PC-9 (cell line): ENCODE measurements around the gene GNA12. TPM values are rescaled to one million over a fixed set of nuclear protein-coding genes. Genes with fewer than 3 reads are reported as not detected.

Source experiments
- Bru-seq: library from RNA; stranded (reverse); fragments of 400-500 nt; gene quantifications from one replicate; lab custom pipeline; 2021; lab: Mats Ljungman, UMichigan
- BruChase-seq, 2 experiments: library from RNA; stranded (reverse); fragments of 400-500 nt; gene quantifications; one replicate each; lab custom pipeline; 2021; lab: Mats Ljungman, UMichigan
- BruUV-seq: library from RNA; stranded (reverse); fragments of 400-500 nt; replicated peaks from 2 replicates; lab custom pipeline; 2021; lab: Mats Ljungman, UMichigan
- CTCF ChIA-PET: fragments of 300-600 bp; sonication (Branson Sonifier 250); formaldehyde crosslinking; loops from one replicate; lab custom pipeline; 2022; ENCODE audit warnings: antibody characterized with exemption; lab: Charles Lee
- POLR2A ChIA-PET: fragments of 300-600 bp; sonication (Branson Sonifier 250); formaldehyde crosslinking; loops from one replicate; lab custom pipeline; 2022; ENCODE audit warnings: antibody characterized with exemption; ENCODE audit not compliant: unreplicated experiment; lab: Charles Lee
- DNase-seq, 2 experiments: peaks; one replicate each; pipeline versions ENCODE4 v3.0.0 to v3.0.0-alpha.2; 2015 to 2022; ENCODE audit warnings: mixed read lengths in 1 of 2
- H2AFZ ChIP-seq: fragments of 200-600 bp; sonication (generic); 2 replicates; pipeline ENCODE4 v1.8.1; 2017; ENCODE audit warnings: antibody characterized with exemption
- H3F3A ChIP-seq: fragments of 200-600 bp; sonication (generic); 2 replicates; pipeline ENCODE4 v1.8.1; 2017; ENCODE audit warnings: antibody characterized with exemption, mild to moderate bottlenecking, low read depth; ENCODE audit not compliant: insufficient read depth
- H3K27ac ChIP-seq: fragments of 200-600 bp; sonication (generic); 2 replicates; pipeline ENCODE4 v1.6.1; 2016; ENCODE audit warnings: mixed run types
- H3K27me3 ChIP-seq: fragments of 200-600 bp; sonication (generic); 2 replicates; pipeline ENCODE4 v1.6.1; 2016; ENCODE audit warnings: low read depth, mixed run types; ENCODE audit not compliant: insufficient read depth
- H3K36me3 ChIP-seq: fragments of 200-600 bp; sonication (generic); 2 replicates; pipeline ENCODE4 v1.6.1; 2016; ENCODE audit warnings: low read depth, mixed run types
- H3K4me1 ChIP-seq: fragments of 200-600 bp; sonication (generic); replicated peaks from 2 replicates; pipeline ENCODE4 v1.6.1; 2016; ENCODE audit warnings: mixed run types; ENCODE audit not compliant: insufficient read depth
- H3K4me2 ChIP-seq: fragments of 200-600 bp; sonication (generic); 2 replicates; pipeline ENCODE4 v1.6.1; 2017; ENCODE audit warnings: mixed run types
- H3K4me3 ChIP-seq: fragments of 200-600 bp; sonication (generic); 2 replicates; pipeline ENCODE4 v1.6.1; 2016; ENCODE audit warnings: mixed run types
- H3K79me2 ChIP-seq: fragments of 200-600 bp; sonication (generic); 2 replicates; pipeline ENCODE4 v1.6.1; 2017; ENCODE audit warnings: low read depth, mixed run types
- H3K9me2 ChIP-seq: fragments of 200-600 bp; sonication (generic); 2 replicates; pipeline ENCODE4 v1.8.1; 2017; ENCODE audit warnings: mild to moderate bottlenecking; ENCODE audit not compliant: insufficient read depth
- H3K9me3 ChIP-seq: fragments of 200-600 bp; sonication (generic); 2 replicates; pipeline ENCODE4 v1.8.1; 2016; ENCODE audit warnings: low read depth; ENCODE audit not compliant: insufficient read depth
- H4K20me1 ChIP-seq: fragments of 200-600 bp; sonication (generic); 2 replicates; pipeline ENCODE4 v1.8.1; 2017; ENCODE audit not compliant: insufficient read depth
- EZH2 ChIP-seq: fragments of 200-600 bp; sonication (generic); IDR thresholded peaks from 2 replicates; pipeline ENCODE4 v1.8.0; 2017; ENCODE audit warnings: antibody characterized with exemption, low read depth
- intact Hi-C: fragments of 100-400 bp; cut with micrococcal nuclease; formaldehyde crosslinking; loops from one replicate; pipeline ENCODE4 v1.10.0; 2022; ENCODE audit not compliant: unreplicated experiment
- long read RNA-seq: library from polyadenylated mRNA; stranded (forward); transcript quantifications from one replicate; pipeline ENCODE4 v2.0.0, GENCODE V29; 2022
- total RNA-seq: library from RNA; stranded (reverse); gene quantifications from 2 replicates; pipeline ENCODE4 v1.2.3, GENCODE V29; 2021
- TF ChIP-seq, protein P1 (sequence below): fragments of 200-600 bp; sonication (generic); conservative IDR thresholded peaks from 2 replicates; pipeline ENCODE4 v1.6.1; 2017; ENCODE audit warnings: mixed run types, antibody characterized with exemption, mild to moderate bottlenecking, moderate library complexity

The GNA12 gene, protein sequence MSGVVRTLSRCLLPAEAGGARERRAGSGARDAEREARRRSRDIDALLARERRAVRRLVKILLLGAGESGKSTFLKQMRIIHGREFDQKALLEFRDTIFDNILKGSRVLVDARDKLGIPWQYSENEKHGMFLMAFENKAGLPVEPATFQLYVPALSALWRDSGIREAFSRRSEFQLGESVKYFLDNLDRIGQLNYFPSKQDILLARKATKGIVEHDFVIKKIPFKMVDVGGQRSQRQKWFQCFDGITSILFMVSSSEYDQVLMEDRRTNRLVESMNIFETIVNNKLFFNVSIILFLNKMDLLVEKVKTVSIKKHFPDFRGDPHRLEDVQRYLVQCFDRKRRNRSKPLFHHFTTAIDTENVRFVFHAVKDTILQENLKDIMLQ
- total RNA-seq (50.8 and 51.7 TPM in 2 replicates), Bru-seq, nascent RNA (percentile 84 among the genes with signal in this experiment), BruChase-seq, experiment 1, labeled RNA remaining after a 2-hour chase (percentile 68 among the genes with signal in this experiment), BruChase-seq, experiment 2, labeled RNA remaining after a 6-hour chase (percentile 75 among the genes with signal in this experiment)
- long read RNA-seq, full-length matches to known transcripts: 86 of 109 reads
- long read RNA-seq, partial matches to known transcripts: 2 of 109 reads
- long read RNA-seq, other reads (novel, unspliced or antisense): 21 of 109 reads

DNA sequence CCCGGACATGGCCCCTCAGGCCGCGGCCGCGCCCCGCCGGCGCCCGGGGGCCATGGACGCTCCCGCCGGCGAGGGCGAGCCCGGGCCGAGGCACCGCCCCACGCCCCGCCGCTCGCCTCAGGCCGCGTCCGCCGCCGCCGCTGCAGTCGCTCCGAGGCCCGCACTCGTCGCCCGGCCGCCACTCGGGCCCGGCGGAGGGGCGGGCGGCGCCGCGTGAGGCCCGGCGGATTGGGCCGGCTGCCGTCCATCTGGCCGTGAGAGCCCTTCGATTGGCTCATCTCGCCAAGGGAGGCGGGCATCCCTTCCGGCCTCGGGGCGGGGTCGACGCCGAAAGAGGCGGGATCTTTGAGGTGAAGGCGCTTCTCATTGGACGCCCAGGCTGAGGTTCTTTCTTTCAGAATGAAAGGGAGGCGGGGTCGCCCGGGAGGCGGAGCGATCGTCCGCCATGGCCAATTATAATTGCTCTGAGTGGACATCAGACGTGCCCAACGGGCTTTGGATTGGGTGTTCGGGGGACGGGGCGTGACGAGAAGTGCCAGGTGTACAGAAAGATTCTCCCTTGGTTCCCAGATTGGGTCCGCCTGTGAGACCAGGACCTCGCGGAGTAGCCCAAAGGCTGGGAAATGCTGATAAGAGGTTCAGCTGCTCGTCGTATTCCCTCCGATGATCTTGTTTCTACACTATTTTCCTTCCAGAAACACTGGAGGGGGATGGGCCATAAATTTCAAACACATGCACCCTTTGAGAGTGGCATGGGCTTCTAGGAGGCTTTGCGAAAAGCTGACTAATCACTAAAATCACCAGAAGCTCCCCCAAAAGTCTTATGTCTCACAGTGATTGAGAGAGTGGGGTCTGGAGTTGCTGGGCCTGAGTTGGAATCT, at the start of gene GNA12:
Gene GNA12 (minus strand): TSS at position 156 of the 881 bp plus-strand sequence. CDS start 147 bp downstream, at position 9.
- intact Hi-C loops: loop anchor here (2.0 to 5.0 kb wide), 2 partner anchors 57 to 86 kb away; no protein-coding TSS in a partner anchor
- H3K27me3 ChIP-seq: no peaks in the 10 kb centered on the region
- no peaks in the 10 kb centered on the region; the same call in 1 of the 2 replicates for H3K9me3 ChIP-seq
- no peaks in the 10 kb centered on the region; the same call in 1 of the 2 replicates for H4K20me1 ChIP-seq
- 0 out of 2 replicates have a peak, but pooled peaks cover 7% of the 10 kb centered on the region for H3K36me3 ChIP-seq
- POLR2A ChIA-PET: interaction anchor here (0.6 to 0.7 kb wide), 3 partner anchors 14 to 320 kb away, joined by 3 to 7 read pairs (median 3); no protein-coding TSS in a partner anchor
- BruUV-seq: no TSS peak
- H3K4me3 ChIP-seq: peak within 1 kb of the TSS; percentile 73
- peaks cover 30% of the 10 kb centered on the region for H3K4me1 ChIP-seq
- H2AFZ ChIP-seq: peak within 1 kb of the TSS; percentile 85
- TF ChIP-seq EZH2: no peak
- TF ChIP-seq, protein P1, sequence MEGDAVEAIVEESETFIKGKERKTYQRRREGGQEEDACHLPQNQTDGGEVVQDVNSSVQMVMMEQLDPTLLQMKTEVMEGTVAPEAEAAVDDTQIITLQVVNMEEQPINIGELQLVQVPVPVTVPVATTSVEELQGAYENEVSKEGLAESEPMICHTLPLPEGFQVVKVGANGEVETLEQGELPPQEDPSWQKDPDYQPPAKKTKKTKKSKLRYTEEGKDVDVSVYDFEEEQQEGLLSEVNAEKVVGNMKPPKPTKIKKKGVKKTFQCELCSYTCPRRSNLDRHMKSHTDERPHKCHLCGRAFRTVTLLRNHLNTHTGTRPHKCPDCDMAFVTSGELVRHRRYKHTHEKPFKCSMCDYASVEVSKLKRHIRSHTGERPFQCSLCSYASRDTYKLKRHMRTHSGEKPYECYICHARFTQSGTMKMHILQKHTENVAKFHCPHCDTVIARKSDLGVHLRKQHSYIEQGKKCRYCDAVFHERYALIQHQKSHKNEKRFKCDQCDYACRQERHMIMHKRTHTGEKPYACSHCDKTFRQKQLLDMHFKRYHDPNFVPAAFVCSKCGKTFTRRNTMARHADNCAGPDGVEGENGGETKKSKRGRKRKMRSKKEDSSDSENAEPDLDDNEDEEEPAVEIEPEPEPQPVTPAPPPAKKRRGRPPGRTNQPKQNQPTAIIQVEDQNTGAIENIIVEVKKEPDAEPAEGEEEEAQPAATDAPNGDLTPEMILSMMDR: no peak
- DNase-seq: peak; percentile 97 to 100
- H3K27ac ChIP-seq: peak within 1 kb of the TSS; percentile 46; the same call in 1 of the 2 replicates
- peak within 1 kb of the TSS; percentile 86 for H3K4me2 ChIP-seq
- peaks cover 43% of the 10 kb centered on the region for H3K79me2 ChIP-seq
- H3K9me2 ChIP-seq: no peaks in the 10 kb centered on the region
- CTCF ChIA-PET: interaction anchor here (0.5 kb wide), 1 partner anchor 135 kb away, joined by 4 read pairs; no protein-coding TSS in a partner anchor
- H3F3A ChIP-seq: no peaks in the 10 kb centered on the region; the same call in none of the 2 replicates

DNA sequence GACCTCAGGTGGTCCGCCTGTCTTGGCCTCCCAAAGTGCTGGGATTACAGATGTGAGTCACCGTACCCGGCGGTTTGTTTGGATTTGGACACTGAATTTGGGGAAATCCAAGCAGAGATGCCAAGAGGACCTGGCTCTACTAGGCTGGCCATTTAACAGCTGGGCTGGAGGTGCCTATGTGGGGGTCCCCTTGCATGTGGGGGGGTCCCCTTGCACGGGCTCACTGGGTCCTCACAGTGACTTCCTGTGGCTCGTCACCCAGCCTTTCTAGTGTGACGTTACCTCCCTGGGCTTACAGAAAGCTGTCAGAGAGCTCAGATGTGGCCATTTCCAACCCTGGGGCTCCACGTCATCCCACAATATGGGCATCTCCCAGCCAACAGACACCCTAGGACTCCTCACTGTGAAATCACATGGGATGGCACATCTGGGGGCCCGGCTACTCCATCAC, 49.3 kb upstream of the GNA12 start:
- ChIA-PET CTCF (no interaction called here), POLR2A (interaction anchor here (0.6 kb wide), 1 partner anchor 238 kb away, joined by 3 read pairs; no protein-coding TSS in a partner anchor)
- Histone ChIP-seq H3K4me2 (no peak overlapping the region), H4K20me1 (no peaks in the 10 kb centered on the region), H3K79me2 (no peaks in the 10 kb centered on the region), H3F3A (no peaks in the 10 kb centered on the region), H3K36me3 (no peaks in the 10 kb centered on the region), H3K9me2 (no peaks in the 10 kb centered on the region), H3K27ac (no peak overlapping the region), H3K4me3 (no peak overlapping the region), H3K4me1 (no peaks in the 10 kb centered on the region), H2AFZ (no peak overlapping the region), H3K9me3 (no peaks in the 10 kb centered on the region), H3K27me3 (no peaks in the 10 kb centered on the region)
- TF ChIP-seq EZH2: no peak
- BruUV-seq: no TSS peak
- intact Hi-C loops: loop anchor here (5.0 kb wide), 1 partner anchor 149 kb away; the partner anchor contains the start of gene CARD11
- DNase-seq: no peak

DNA sequence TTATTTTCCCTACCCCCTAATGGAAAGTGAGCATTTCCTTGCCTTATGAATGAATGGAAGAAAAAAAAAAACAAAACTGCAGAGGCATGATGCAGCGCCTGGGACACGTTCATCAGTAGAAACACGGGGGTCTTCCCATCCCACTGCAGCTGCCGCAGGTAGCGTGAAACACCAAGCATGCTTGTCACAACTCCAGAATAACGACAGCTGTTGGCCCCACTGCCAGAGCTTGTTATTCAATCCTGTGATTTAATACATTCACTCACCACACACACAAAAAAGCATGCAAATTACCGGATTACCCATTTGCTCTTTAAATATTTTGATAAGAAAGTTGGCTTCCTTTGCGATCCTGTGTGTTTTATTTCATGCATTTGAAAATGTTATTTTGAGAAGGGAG, 48.4 kb upstream of the GNA12 start:
- no peaks in the 10 kb centered on the region for H4K20me1 ChIP-seq
- H3K27ac ChIP-seq: no peak overlapping the region
- TF ChIP-seq, protein P1: no peak
- TF ChIP-seq EZH2: no peak
- H3K9me2 ChIP-seq: no peaks in the 10 kb centered on the region
- DNase-seq: no peak
- no peaks in the 10 kb centered on the region for H3K36me3 ChIP-seq
- no peaks in the 10 kb centered on the region for H3K27me3 ChIP-seq
- no peaks in the 10 kb centered on the region for H3K79me2 ChIP-seq
- H3F3A ChIP-seq: no peaks in the 10 kb centered on the region
- H3K4me2 ChIP-seq: no peak overlapping the region
- H3K4me1 ChIP-seq: no peaks in the 10 kb centered on the region
- H3K9me3 ChIP-seq: no peaks in the 10 kb centered on the region
- no peak overlapping the region for H2AFZ ChIP-seq
- BruUV-seq: no TSS peak
- intact Hi-C loops: loop anchor here (5.0 kb wide), 1 partner anchor 150 kb away; the partner anchor contains the start of gene CARD11
- no peak overlapping the region for H3K4me3 ChIP-seq
- POLR2A ChIA-PET: no interaction called here
- CTCF ChIA-PET: no interaction called here
